Coronary artery (tissue), 2 donors: Measurements from ENCODE around the gene PLK2.

Source experiments
- DNase-seq: peaks from one replicate; pipeline ENCODE4 v3.0.0-alpha.2; 2017; ENCODE audit warnings: low spot score
- H3K27ac ChIP-seq, 2 donors: fragments of 200-600 bp; sonication (generic); one replicate each; pipeline ENCODE4 v1.5.1; 2016 to 2019
- H3K4me3 ChIP-seq: fragments of 200-600 bp; sonication (generic); 2 replicates; pipeline ENCODE4 v1.5.1; 2016; ENCODE audit warnings: mild to moderate bottlenecking, moderate library complexity
- CTCF ChIP-seq: fragments of 200-600 bp; sonication (generic); IDR thresholded peaks from one replicate; pipeline ENCODE4 v1.5.1; 2019; ENCODE audit warnings: antibody characterized with exemption

The PLK2 gene

GRCh38 chr5:58481066-58481676 lies 21.3 kb upstream of the PLK2 start:
- no peak overlapping the region for H3K4me3 ChIP-seq
- H3K27ac ChIP-seq: no peak overlapping the region
- no peak for TF ChIP-seq CTCF
- DNase-seq: no peak

- no peak overlapping the region for H3K4me3 ChIP-seq
- TF ChIP-seq CTCF: no peak
- H3K27ac ChIP-seq: no peak overlapping the region
- no peak for DNase-seq
These were observed 18.0 kb upstream of the PLK2 start for GRCh38 chr5:58477760-58478376.

GRCh38 chr5:58475404-58475803 lies 15.5 kb upstream of the PLK2 start:
- DNase-seq: no peak
- TF ChIP-seq CTCF: no peak
- Histone ChIP-seq H3K4me3 (no peak overlapping the region), H3K27ac (no peak overlapping the region)

GRCh38 chr5:58469896-58470295 lies 10.0 kb upstream of the PLK2 start:
- no peak for DNase-seq
- Histone ChIP-seq H3K27ac (no peak overlapping the region), H3K4me3 (no peak overlapping the region)
- no peak for TF ChIP-seq CTCF

- no peak for DNase-seq
- TF ChIP-seq CTCF: no peak
- Histone ChIP-seq H3K27ac (no peak overlapping the region), H3K4me3 (no peak overlapping the region)
These were observed 7.1 kb upstream of the PLK2 start for GRCh38 chr5:58466939-58467338.

- peak; percentile 38 for TF ChIP-seq CTCF
- no peak overlapping the region for H3K27ac ChIP-seq
- no peak for DNase-seq
- no peak overlapping the region for H3K4me3 ChIP-seq
These were observed 2.8 kb upstream of the PLK2 start for GRCh38 chr5:58462623-58463230.

- no peak for DNase-seq
- Histone ChIP-seq H3K27ac (no peak overlapping the region), H3K4me3 (no peak overlapping the region)
- TF ChIP-seq CTCF: no peak
These were observed 2.3 kb upstream of the PLK2 start for GRCh38 chr5:58462154-58462553.
